WTC11 (cell line): ENCODE data around the gene PIGU. TPM values are rescaled to one million over a fixed set of nuclear protein-coding genes. Genes with fewer than 3 reads are reported as not detected.
A peak's percentile ranks its signal among the peaks of the same experiment; 100 is the strongest.

Experiments
- ATAC-seq: fragments of 200-7000 bp; cut with Tn5 transposase; 2 replicates; pipeline ENCODE4 v1.10.0; 2021; ENCODE audit warnings: mild to moderate bottlenecking, moderate library complexity
- CTCF ChIA-PET: fragments of 300-600 bp; sonication (Branson Sonifier 250); formaldehyde crosslinking; loops from one replicate; lab custom pipeline; 2021; ENCODE audit warnings: antibody characterized with exemption; lab: Charles Lee
- POLR2A ChIA-PET: fragments of 350-600 bp; sonication (Branson Sonifier 250); formaldehyde crosslinking; loops from one replicate; lab custom pipeline; 2021; ENCODE audit warnings: antibody characterized with exemption; lab: Charles Lee
- DNase-seq: peaks from one replicate; pipeline ENCODE4 v3.0.0; 2021; ENCODE audit warnings: low spot score
- H3K27ac Mint-ChIP-seq: 2 replicates; pipeline ENCODE4 v1.8.0; 2021; ENCODE audit warnings: mixed read lengths
- H3K27me3 Mint-ChIP-seq: 2 replicates; pipeline ENCODE4 v1.8.0; 2021; ENCODE audit warnings: low read depth, mild to moderate bottlenecking, moderate library complexity, mixed read lengths
- H3K36me3 Mint-ChIP-seq: 2 replicates; pipeline ENCODE4 v1.8.0; 2021; ENCODE audit warnings: mixed read lengths
- H3K4me1 Mint-ChIP-seq: 2 replicates; pipeline ENCODE4 v1.8.0; 2022; ENCODE audit warnings: mixed read lengths
- H3K4me3 Mint-ChIP-seq: 2 replicates; pipeline ENCODE4 v1.8.0; 2021; ENCODE audit warnings: mild to moderate bottlenecking, moderate library complexity, mixed read lengths
- H3K9me3 Mint-ChIP-seq: 2 replicates; pipeline ENCODE4 v1.8.0; 2021; ENCODE audit warnings: mixed read lengths
- AR ChIP-seq: fragments of 250-450 bp; sonication (Bioruptor Pico); IDR thresholded peaks from 2 replicates; pipeline ENCODE4 v1.9.0; 2021; ENCODE audit warnings: mild to moderate bottlenecking
- ATF1 ChIP-seq: sonication (generic); formaldehyde crosslinking; IDR thresholded peaks from 2 replicates; pipeline ENCODE4 v1.8.1; 2023; ENCODE audit warnings: mild to moderate bottlenecking, moderate library complexity, missing genetic modification reagents
- CREM ChIP-seq: sonication (generic); formaldehyde crosslinking; IDR thresholded peaks from 2 replicates; pipeline ENCODE4 v1.8.1; 2022; ENCODE audit warnings: mild to moderate bottlenecking, missing genetic modification reagents, moderate library complexity
- ESRRA ChIP-seq: sonication (generic); formaldehyde crosslinking; IDR thresholded peaks from 2 replicates; pipeline ENCODE4 v1.8.1; 2022; ENCODE audit warnings: mild to moderate bottlenecking, missing genetic modification reagents, borderline replicate concordance
- FOXP4 ChIP-seq: sonication (generic); formaldehyde crosslinking; IDR thresholded peaks from 2 replicates; pipeline ENCODE4 v1.8.0; 2022; ENCODE audit warnings: mild to moderate bottlenecking, missing genetic modification reagents
- GABPB1 ChIP-seq: sonication (generic); formaldehyde crosslinking; IDR thresholded peaks from 2 replicates; pipeline ENCODE4 v1.8.1; 2023; ENCODE audit warnings: mild to moderate bottlenecking, missing genetic modification reagents
- HMGXB4 ChIP-seq: sonication (generic); formaldehyde crosslinking; IDR thresholded peaks from 2 replicates; pipeline ENCODE4 v1.8.1; 2023; ENCODE audit warnings: mild to moderate bottlenecking, moderate library complexity, missing genetic modification reagents
- JUN ChIP-seq: sonication (generic); formaldehyde crosslinking; IDR thresholded peaks from 2 replicates; pipeline ENCODE4 v1.8.0; 2023; ENCODE audit warnings: mild to moderate bottlenecking, missing genetic modification reagents
- NR2C2 ChIP-seq: sonication (generic); formaldehyde crosslinking; IDR thresholded peaks from 2 replicates; pipeline ENCODE4 v1.8.0; 2022; ENCODE audit warnings: mild to moderate bottlenecking, missing genetic modification reagents
- SP1 ChIP-seq: sonication (generic); formaldehyde crosslinking; conservative IDR thresholded peaks from 2 replicates; pipeline ENCODE4 v1.8.1; 2022; ENCODE audit warnings: missing genetic modification reagents
- TEAD4 ChIP-seq: sonication (generic); formaldehyde crosslinking; IDR thresholded peaks from 2 replicates; pipeline ENCODE4 v1.8.0; 2022; ENCODE audit warnings: mild to moderate bottlenecking, missing genetic modification reagents
- TP53 ChIP-seq: sonication (generic); formaldehyde crosslinking; IDR thresholded peaks from 2 replicates; pipeline ENCODE4 v1.8.1; 2023; ENCODE audit warnings: mild to moderate bottlenecking, missing genetic modification reagents
- ZBTB21 ChIP-seq: sonication (generic); formaldehyde crosslinking; IDR thresholded peaks from 2 replicates; pipeline ENCODE4 v1.8.1; 2023; ENCODE audit warnings: mild to moderate bottlenecking, missing genetic modification reagents, borderline replicate concordance
- ZNF232 ChIP-seq: sonication (generic); formaldehyde crosslinking; IDR thresholded peaks from 2 replicates; pipeline ENCODE4 v1.8.0; 2022; ENCODE audit warnings: mild to moderate bottlenecking, missing genetic modification reagents
- total RNA-seq: library from RNA; stranded (reverse); gene quantifications from 3 replicates; pipeline ENCODE4 v1.2.3, GENCODE V29; 2021

Gene PIGU
- total RNA-seq, 1 experiment from 2014 or later, result 24.8 TPM

- ChIA-PET CTCF (interaction anchor here (1.1 to 7.0 kb wide), 9 partner anchors 65 to 392 kb away, joined by 3 to 50 read pairs (median 7); partner anchors contain the start of gene MAP1LC3A), POLR2A (interaction anchor here (1.4 kb wide), 1 partner anchor 146 kb away, joined by 4 read pairs; the partner anchor contains the start of gene MAP1LC3A)
- Mint-ChIP-seq H3K27me3 (peaks cover 50% of the 10 kb centered on the region), H3K4me3 (peak overlapping the region; percentile 83), H3K36me3 (no peaks in the 10 kb centered on the region), H3K9me3 (no peaks in the 10 kb centered on the region), H3K4me1 (peaks cover 17% of the 10 kb centered on the region), H3K27ac (peak overlapping the region; percentile 87)
- ATAC-seq, result no peak
- DNase-seq, result no peak
- TF ChIP-seq JUN (no peak), NR2C2 (no peak), ZBTB21 (CRISPR knock-in tag) (no peak), HMGXB4 (no peak), ATF1 (CRISPR knock-in tag) (no peak)
Observed at GRCh38 chr20:34705008-34705396, 28.1 kb upstream of the PIGU start.

- POLR2A ChIA-PET, result interaction anchor here (1.4 to 1.7 kb wide), 2 partner anchors 27 to 146 kb away, joined by 4 to 5 read pairs; partner anchors contain the start of genes MAP1LC3A and PIGU
- Mint-ChIP-seq H3K27ac (peak within 1 kb of the TSS; percentile 87), H3K27me3 (peaks cover 50% of the 10 kb centered on the region), H3K4me3 (peak within 1 kb of the TSS; percentile 94), H3K9me3 (no peaks in the 10 kb centered on the region), H3K36me3 (no peaks in the 10 kb centered on the region), H3K4me1 (peaks cover 17% of the 10 kb centered on the region)
- ATAC-seq, result peak; percentile 60
- CTCF ChIA-PET, result interaction anchor here (0.6 to 7.0 kb wide), 10 partner anchors 30 to 392 kb away, joined by 3 to 50 read pairs (median 6); partner anchors contain the start of gene MAP1LC3A
- peak; percentile 63 for TF ChIP-seq SP1 (CRISPR knock-in tag)
- TF ChIP-seq AR, result no peak
- TF ChIP-seq FOXP4 (CRISPR knock-in tag), result peak; percentile 61; the same call in 1 of the 2 replicates
- TF ChIP-seq ESRRA (CRISPR knock-in tag), result 0 out of 2 replicates have a peak, but pooled peaks have one; percentile 34
- TF ChIP-seq GABPB1 (CRISPR knock-in tag), result peak; percentile 25; the same call in 1 of the 2 replicates
- no peak for TF ChIP-seq TEAD4 (CRISPR knock-in tag)
- no peak for TF ChIP-seq ZNF232 (CRISPR knock-in tag)
- peak; percentile 82; the same call in 1 of the 2 replicates for TF ChIP-seq CREM (CRISPR knock-in tag)
- TF ChIP-seq TP53 (CRISPR knock-in tag), result no peak
- peak; percentile 93 for DNase-seq
Observed at GRCh38 chr20:34704177-34705007, 27.5 kb upstream of the PIGU start, which contains the start of gene TP53INP2. Gene TP53INP2, plus strand, starts transcription at chr20:34704344. Its CDS starts 4,396 bp downstream, at chr20:34708740.
